ENCODE data around the gene TMEM161B. TPM values are rescaled to one million over a fixed set of nuclear protein-coding genes. Genes with fewer than 3 reads are reported as not detected.
A peak's percentile ranks its signal among the peaks of the same experiment; 100 is the strongest.

TMEM161B gene
- total and polyA plus RNA-seq, 2 of the 13 experiments (the other 11 are each of a cell fraction or from before 2014, with no cell fraction given), result 15.0 to 22.1 TPM

DNA sequence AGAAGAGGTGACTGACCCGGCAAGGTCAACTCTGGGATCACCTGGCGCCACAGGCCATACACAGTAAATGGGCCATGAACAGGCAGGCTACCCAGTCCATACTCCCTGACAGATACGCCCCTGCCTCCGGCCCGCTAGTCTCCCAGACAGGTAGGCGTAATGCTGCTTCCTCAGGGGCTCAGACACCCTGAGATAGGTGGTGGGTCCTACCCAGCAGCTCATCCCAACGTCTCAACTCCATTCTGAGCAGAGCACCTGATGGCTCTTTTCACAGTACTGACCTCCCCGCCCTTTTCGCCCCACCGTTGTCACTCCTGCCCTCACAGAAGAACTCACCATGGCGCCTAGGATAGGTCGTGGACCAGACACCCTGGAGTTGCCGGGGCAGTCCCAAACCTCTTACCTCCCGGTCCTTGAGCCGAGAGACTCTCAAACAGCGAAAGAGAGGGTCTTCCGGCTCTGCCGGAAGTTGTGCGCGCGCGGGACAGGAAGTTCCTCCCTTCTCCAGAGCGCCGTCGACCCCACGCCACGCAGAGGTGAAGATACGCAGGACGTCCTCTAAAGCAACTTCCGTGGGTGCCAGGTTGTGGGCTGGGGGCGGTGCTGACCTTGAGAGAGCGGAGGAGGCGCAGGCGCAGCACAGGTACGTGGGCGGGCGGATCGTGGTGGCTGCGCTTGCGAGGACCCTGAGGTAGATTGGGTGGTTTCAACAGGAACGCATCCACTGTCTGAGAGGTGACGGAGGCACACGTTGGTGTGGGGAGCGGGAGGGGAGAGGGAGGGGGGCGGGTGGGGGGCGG is at the start of gene TMEM161B (continued):
- TF ChIP-seq, protein P1, sequence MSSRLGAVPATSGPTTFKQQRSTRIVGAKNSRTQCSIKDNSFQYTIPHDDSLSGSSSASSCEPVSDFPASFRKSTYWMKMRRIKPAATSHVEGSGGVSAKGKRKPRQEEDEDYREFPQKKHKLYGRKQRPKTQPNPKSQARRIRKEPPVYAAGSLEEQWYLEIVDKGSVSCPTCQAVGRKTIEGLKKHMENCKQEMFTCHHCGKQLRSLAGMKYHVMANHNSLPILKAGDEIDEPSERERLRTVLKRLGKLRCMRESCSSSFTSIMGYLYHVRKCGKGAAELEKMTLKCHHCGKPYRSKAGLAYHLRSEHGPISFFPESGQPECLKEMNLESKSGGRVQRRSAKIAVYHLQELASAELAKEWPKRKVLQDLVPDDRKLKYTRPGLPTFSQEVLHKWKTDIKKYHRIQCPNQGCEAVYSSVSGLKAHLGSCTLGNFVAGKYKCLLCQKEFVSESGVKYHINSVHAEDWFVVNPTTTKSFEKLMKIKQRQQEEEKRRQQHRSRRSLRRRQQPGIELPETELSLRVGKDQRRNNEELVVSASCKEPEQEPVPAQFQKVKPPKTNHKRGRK (CRISPR knock-in tag; IDR thresholded peaks at IDR 0.05), result no peak
- 0 out of 2 replicates have a peak, but pooled peaks have one; percentile 64 for TF ChIP-seq SMAD1 (CRISPR knock-in tag; IDR thresholded peaks at IDR 0.05; ENCODE audit: borderline replicate concordance, low read depth)
- TF ChIP-seq SRF (IDR thresholded peaks at IDR 0.05; ENCODE audit: low read depth, low read length), result no peak
- TF ChIP-seq ZBTB25 (CRISPR knock-in tag; IDR thresholded peaks at IDR 0.05), result 0 out of 2 replicates have a peak, but pooled peaks have one; percentile 44
- peak; percentile 13 for TF ChIP-seq XRCC5 (optimal IDR thresholded peaks at IDR 0.05; ENCODE audit: low read length)
- TF ChIP-seq KLF16 (CRISPR knock-in tag; IDR thresholded peaks at IDR 0.05), result peak in 1 of 2 experiments; percentile 44; a peak in 1 of 4 replicates
- TF ChIP-seq ETV6 (CRISPR knock-in tag; conservative IDR thresholded peaks at IDR 0.05), result no peak
- TF ChIP-seq GATAD2A (CRISPR knock-in tag; IDR thresholded peaks at IDR 0.05), result peak; percentile 91
- TF ChIP-seq ZMYM4 (CRISPR knock-in tag; IDR thresholded peaks at IDR 0.05), result peak; percentile 98
- TF ChIP-seq ZNF709 (CRISPR knock-in tag; IDR thresholded peaks at IDR 0.05), result 0 out of 2 replicates have a peak, but pooled peaks have one; percentile 60
- no peak for TF ChIP-seq ZNF180 (CRISPR knock-in tag; IDR thresholded peaks at IDR 0.05; ENCODE audit: borderline replicate concordance, low read depth)
- no peak for TF ChIP-seq RELA (CRISPR knock-in tag; IDR thresholded peaks at IDR 0.05)
- 0 out of 2 replicates have a peak, but pooled peaks have one; percentile 76 for TF ChIP-seq ZNF780A (CRISPR knock-in tag; IDR thresholded peaks at IDR 0.05)
- no peak for TF ChIP-seq HMG20B (CRISPR knock-in tag; conservative IDR thresholded peaks at IDR 0.05)
- TF ChIP-seq NFE2L1 (CRISPR knock-in tag; IDR thresholded peaks at IDR 0.05; ENCODE audit: borderline replicate concordance), result no peak
- TF ChIP-seq, protein P2, sequence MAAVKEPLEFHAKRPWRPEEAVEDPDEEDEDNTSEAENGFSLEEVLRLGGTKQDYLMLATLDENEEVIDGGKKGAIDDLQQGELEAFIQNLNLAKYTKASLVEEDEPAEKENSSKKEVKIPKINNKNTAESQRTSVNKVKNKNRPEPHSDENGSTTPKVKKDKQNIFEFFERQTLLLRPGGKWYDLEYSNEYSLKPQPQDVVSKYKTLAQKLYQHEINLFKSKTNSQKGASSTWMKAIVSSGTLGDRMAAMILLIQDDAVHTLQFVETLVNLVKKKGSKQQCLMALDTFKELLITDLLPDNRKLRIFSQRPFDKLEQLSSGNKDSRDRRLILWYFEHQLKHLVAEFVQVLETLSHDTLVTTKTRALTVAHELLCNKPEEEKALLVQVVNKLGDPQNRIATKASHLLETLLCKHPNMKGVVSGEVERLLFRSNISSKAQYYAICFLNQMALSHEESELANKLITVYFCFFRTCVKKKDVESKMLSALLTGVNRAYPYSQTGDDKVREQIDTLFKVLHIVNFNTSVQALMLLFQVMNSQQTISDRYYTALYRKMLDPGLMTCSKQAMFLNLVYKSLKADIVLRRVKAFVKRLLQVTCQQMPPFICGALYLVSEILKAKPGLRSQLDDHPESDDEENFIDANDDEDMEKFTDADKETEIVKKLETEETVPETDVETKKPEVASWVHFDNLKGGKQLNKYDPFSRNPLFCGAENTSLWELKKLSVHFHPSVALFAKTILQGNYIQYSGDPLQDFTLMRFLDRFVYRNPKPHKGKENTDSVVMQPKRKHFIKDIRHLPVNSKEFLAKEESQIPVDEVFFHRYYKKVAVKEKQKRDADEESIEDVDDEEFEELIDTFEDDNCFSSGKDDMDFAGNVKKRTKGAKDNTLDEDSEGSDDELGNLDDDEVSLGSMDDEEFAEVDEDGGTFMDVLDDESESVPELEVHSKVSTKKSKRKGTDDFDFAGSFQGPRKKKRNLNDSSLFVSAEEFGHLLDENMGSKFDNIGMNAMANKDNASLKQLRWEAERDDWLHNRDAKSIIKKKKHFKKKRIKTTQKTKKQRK (IDR thresholded peaks at IDR 0.05; ENCODE audit: low read length), result no peak
- 0 out of 2 replicates have a peak, but pooled peaks have one; percentile 9 for TF ChIP-seq HNRNPL (IDR thresholded peaks at IDR 0.05; ENCODE audit: low read depth, low read length)
- TF ChIP-seq MTA1 (CRISPR knock-in tag; IDR thresholded peaks at IDR 0.05; ENCODE audit: borderline replicate concordance), result peak; percentile 79; the same call in 1 of the 2 replicates
- TF ChIP-seq RFXAP (CRISPR knock-in tag; IDR thresholded peaks at IDR 0.05; ENCODE audit: borderline replicate concordance), result peak; percentile 79; the same call in 1 of the 2 replicates
- TF ChIP-seq SOX5 (CRISPR knock-in tag; IDR thresholded peaks at IDR 0.05; ENCODE audit: borderline replicate concordance), result peak; percentile 35; the same call in 1 of the 2 replicates
- TF ChIP-seq, protein P3, sequence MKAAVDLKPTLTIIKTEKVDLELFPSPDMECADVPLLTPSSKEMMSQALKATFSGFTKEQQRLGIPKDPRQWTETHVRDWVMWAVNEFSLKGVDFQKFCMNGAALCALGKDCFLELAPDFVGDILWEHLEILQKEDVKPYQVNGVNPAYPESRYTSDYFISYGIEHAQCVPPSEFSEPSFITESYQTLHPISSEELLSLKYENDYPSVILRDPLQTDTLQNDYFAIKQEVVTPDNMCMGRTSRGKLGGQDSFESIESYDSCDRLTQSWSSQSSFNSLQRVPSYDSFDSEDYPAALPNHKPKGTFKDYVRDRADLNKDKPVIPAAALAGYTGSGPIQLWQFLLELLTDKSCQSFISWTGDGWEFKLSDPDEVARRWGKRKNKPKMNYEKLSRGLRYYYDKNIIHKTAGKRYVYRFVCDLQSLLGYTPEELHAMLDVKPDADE (CRISPR knock-in tag; IDR thresholded peaks at IDR 0.05), result no peak
- peak; percentile 65; the same call in 1 of the 2 replicates for TF ChIP-seq PHF21A (CRISPR knock-in tag; IDR thresholded peaks at IDR 0.05)
- peak; percentile 49; the same call in 1 of the 2 replicates for TF ChIP-seq ATF7-NPFF (CRISPR knock-in tag; IDR thresholded peaks at IDR 0.05; ENCODE audit: low read depth)

Data from HepG2 (cell line).